IMR-90 (cell line): Measurements from ENCODE around the gene C10orf71. TPM values are rescaled to one million over a fixed set of nuclear protein-coding genes. Genes with fewer than 3 reads are reported as not detected.

Experiments used
- ATAC-seq: fragments of 200-7000 bp; cut with Tn5 transposase; 2 replicates; pipeline ENCODE4 v1.9.1; 2020; ENCODE audit warnings: low read depth, mild to moderate bottlenecking, moderate library complexity
- BruUV-seq: library from RNA; stranded (reverse); fragments of 400-500 nt; replicated peaks from 2 replicates; lab custom pipeline; 2021; lab: Mats Ljungman, UMichigan
- CTCF ChIA-PET: fragments of 300-600 bp; formaldehyde crosslinking; extraction: SDS; loops from one replicate; lab custom pipeline; 2021; ENCODE audit warnings: antibody characterized with exemption; lab: Yijun Ruan, JAX
- POLR2A ChIA-PET: fragments of 300-600 bp; sonication (Branson Sonifier 250); formaldehyde crosslinking; loops from one replicate; lab custom pipeline; 2022; ENCODE audit warnings: antibody characterized with exemption; ENCODE audit not compliant: unreplicated experiment; lab: Charles Lee
- DNase-seq: peaks from one replicate; pipeline ENCODE4 v3.0.0; 2013
- H2AFZ ChIP-seq: replicated peaks from 2 replicates; pipeline ENCODE3; 2013; ENCODE audit warnings: low read length, mild to moderate bottlenecking; ENCODE audit not compliant: poor library complexity
- H2AK5ac ChIP-seq: 2 replicates; pipeline ENCODE4 v1.6.1; 2013; ENCODE audit warnings: low read depth, low read length, inconsistent platforms
- H2AK9ac ChIP-seq: replicated peaks from 2 replicates; pipeline ENCODE3; 2013; ENCODE audit warnings: mild to moderate bottlenecking, low read depth, low read length, moderate library complexity; ENCODE audit not compliant: poor library complexity
- H2BK120ac ChIP-seq: 2 replicates; pipeline ENCODE4 v1.6.1; 2013; ENCODE audit warnings: low read depth, low read length, inconsistent platforms
- H2BK15ac ChIP-seq: 3 replicates; pipeline ENCODE4 v1.6.1; 2013; ENCODE audit warnings: low read depth, low read length, inconsistent platforms
- H2BK20ac ChIP-seq: 2 replicates; pipeline ENCODE4 v1.6.1; 2013; ENCODE audit warnings: low read depth, mild to moderate bottlenecking, inconsistent platforms, low read length, moderate library complexity
- H2BK5ac ChIP-seq: 2 replicates; pipeline ENCODE4 v1.6.1; 2013; ENCODE audit warnings: mild to moderate bottlenecking, low read depth, low read length, inconsistent platforms; ENCODE audit not compliant: poor library complexity, severe bottlenecking
- H3K14ac ChIP-seq: replicated peaks from 2 replicates; pipeline ENCODE4 v1.6.1; 2013; ENCODE audit warnings: low read depth, low read length, inconsistent platforms
- H3K18ac ChIP-seq: 2 replicates; pipeline ENCODE4 v1.6.1; 2013; ENCODE audit warnings: low read depth, low read length, control low read depth
- H3K23ac ChIP-seq: 2 replicates; pipeline ENCODE4 v1.6.1; 2013; ENCODE audit warnings: low read depth, low read length, inconsistent platforms
- H3K27ac ChIP-seq: 2 replicates; pipeline ENCODE4 v1.5.1; 2013; ENCODE audit warnings: mild to moderate bottlenecking, control low read depth, low read length; ENCODE audit not compliant: insufficient read depth
- H3K27me3 ChIP-seq: 2 replicates; pipeline ENCODE4 v1.6.1; 2013; ENCODE audit warnings: low read length; ENCODE audit not compliant: control insufficient read depth, insufficient read depth
- H3K36me3 ChIP-seq: 2 replicates; pipeline ENCODE4 v1.6.1; 2013; ENCODE audit warnings: low read length, mixed read lengths; ENCODE audit not compliant: control insufficient read depth, insufficient read depth
- H3K4ac ChIP-seq: 2 replicates; pipeline ENCODE4 v1.6.1; 2013; ENCODE audit warnings: low read depth, low read length, inconsistent platforms
- H3K4me1 ChIP-seq: 2 replicates; pipeline ENCODE4 v1.6.1; 2013; ENCODE audit warnings: low read length, mixed read lengths; ENCODE audit not compliant: control insufficient read depth, insufficient read depth
- H3K4me2 ChIP-seq: 2 replicates; pipeline ENCODE4 v1.6.1; 2013; ENCODE audit warnings: low read depth, mild to moderate bottlenecking, control low read depth, low read length, moderate library complexity
- H3K4me3 ChIP-seq: 2 replicates; pipeline ENCODE4 v1.5.1; 2013; ENCODE audit warnings: low read depth, mild to moderate bottlenecking, control low read depth, low read length, moderate library complexity; ENCODE audit not compliant: insufficient read depth
- H3K56ac ChIP-seq: 2 replicates; pipeline ENCODE4 v1.6.1; 2013; ENCODE audit warnings: low read length, inconsistent platforms; ENCODE audit not compliant: insufficient read depth; ENCODE audit errors: extremely low read depth
- H3K79me1 ChIP-seq, 2 experiments: 2 replicates each; pipeline ENCODE4 v1.6.1; 2013; ENCODE audit warnings: low read length in 2 of 2, inconsistent platforms in 1 of 2, low read depth in 1 of 2
- H3K9ac ChIP-seq: 2 replicates; pipeline ENCODE4 v1.6.1; 2013; ENCODE audit warnings: low read depth, low read length, control low read depth
- H3K9me1 ChIP-seq: 2 replicates; pipeline ENCODE4 v1.6.1; 2013; ENCODE audit warnings: low read length, inconsistent platforms; ENCODE audit not compliant: insufficient read depth
- H3K9me3 ChIP-seq: 2 replicates; pipeline ENCODE4 v1.6.1; 2013; ENCODE audit warnings: low read length; ENCODE audit not compliant: control insufficient read depth, insufficient read depth
- H4K20me1 ChIP-seq: 2 replicates; pipeline ENCODE4 v1.6.1; 2013; ENCODE audit warnings: low read length, inconsistent platforms; ENCODE audit not compliant: insufficient read depth
- H4K5ac ChIP-seq: 2 replicates; pipeline ENCODE4 v1.6.1; 2013; ENCODE audit warnings: mild to moderate bottlenecking, low read depth, low read length, control low read depth
- H4K8ac ChIP-seq, 2 experiments: 2 replicates each; pipeline ENCODE4 v1.6.1; 2013; ENCODE audit warnings: low read depth in 2 of 2, low read length in 2 of 2, control low read depth in 1 of 2, inconsistent platforms in 1 of 2
- H4K91ac ChIP-seq: 2 replicates; pipeline ENCODE4 v1.6.1; 2013; ENCODE audit warnings: low read depth, low read length, inconsistent platforms; ENCODE audit not compliant: insufficient read depth
- CEBPB ChIP-seq: IDR thresholded peaks from 2 replicates; pipeline ENCODE4 v1.6.1; 2012; ENCODE audit warnings: low read depth, low read length, improper control_type of control experiment
- CHD1 ChIP-seq: IDR thresholded peaks from 2 replicates; pipeline ENCODE4 v1.6.1; 2012; ENCODE audit warnings: low read depth, low read length, improper control_type of control experiment
- FOS ChIP-seq: fragments of 150-350 bp; IDR thresholded peaks from 2 replicates; pipeline ENCODE4 v1.6.1; 2016; ENCODE audit warnings: low read depth, low read length
- MAFK ChIP-seq: IDR thresholded peaks from 2 replicates; pipeline ENCODE4 v1.6.1; 2012; ENCODE audit warnings: low read depth, low read length, improper control_type of control experiment
- MAZ ChIP-seq: IDR thresholded peaks from 2 replicates; pipeline ENCODE4 v1.6.1; 2012; ENCODE audit warnings: low read depth, mild to moderate bottlenecking, low read length, improper control_type of control experiment, moderate library complexity, borderline replicate concordance
- MXI1 ChIP-seq: IDR thresholded peaks from 2 replicates; pipeline ENCODE4 v1.6.1; 2012; ENCODE audit warnings: low read depth, mild to moderate bottlenecking, low read length, moderate library complexity, borderline replicate concordance
- NFE2L2 ChIP-seq: fragments of 150-350 bp; IDR thresholded peaks from 2 replicates; pipeline ENCODE4 v1.6.1; 2016; ENCODE audit warnings: low read depth, mild to moderate bottlenecking, low read length
- POLR2A ChIP-seq: IDR thresholded peaks from 2 replicates; pipeline ENCODE4 v1.6.1; 2012; ENCODE audit warnings: mild to moderate bottlenecking, low read depth, low read length
- RAD21 ChIP-seq: IDR thresholded peaks from 2 replicates; pipeline ENCODE4 v1.6.1; 2012; ENCODE audit warnings: low read length, improper control_type of control experiment
- RCOR1 ChIP-seq: IDR thresholded peaks from 2 replicates; pipeline ENCODE4 v1.6.1; 2012; ENCODE audit warnings: mild to moderate bottlenecking, low read length, improper control_type of control experiment; ENCODE audit not compliant: insufficient replicate concordance
- SMC3 ChIP-seq: fragments of 150-350 bp; IDR thresholded peaks from 2 replicates; pipeline ENCODE4 v1.6.1; 2016; ENCODE audit warnings: low read depth, mild to moderate bottlenecking, antibody characterized with exemption, low read length, moderate library complexity
- WGBS, 2 experiments: methylation state at CpG; one replicate each; pipeline versions ENCODE4 v1.1.5 to v1.1.7; 2013; ENCODE audit warnings: missing lambda C conversion rate in 2 of 2; ENCODE audit not compliant: insufficient read length in 1 of 2; ENCODE audit errors: extremely low coverage in 2 of 2; 5-methylcytosine and 5-hydroxymethylcytosine counted together
- dilution Hi-C: fragments of 300-500 bp; cut with HindIII; formaldehyde crosslinking; loops from one replicate; pipeline ENCODE4 v1.14.3; 2018; ENCODE audit warnings: low sequenced_read_pairs; ENCODE audit not compliant: unreplicated experiment
- in situ Hi-C: fragments of 300-500 bp; cut with MboI; formaldehyde crosslinking; loops from 3 replicates; pipeline ENCODE4 v1.14.3; 2019; ENCODE audit warnings: low sequenced_read_pairs, inconsistent platforms, mixed read lengths
- intact Hi-C: fragments of 100-400 bp; cut with micrococcal nuclease; formaldehyde crosslinking; loops from 2 replicates; pipeline ENCODE4 v1.10.0; 2022
- polyA plus RNA-seq, 3 experiments: library from polyadenylated mRNA; depleted of rRNA; stranded (reverse); fragments of >200 nt; gene quantifications; 2 replicates each; pipeline ENCODE4 v1.2.3, GENCODE V29; 2012; ENCODE audit warnings: low replicate concordance in 1 of 3
- total RNA-seq: library from RNA; depleted of rRNA; stranded (reverse); fragments of >200 nt; gene quantifications from 2 replicates; pipeline ENCODE4 v1.2.3, GENCODE V29; 2012
- TF ChIP-seq, protein P1 (sequence below): fragments of 150-350 bp; IDR thresholded peaks from 2 replicates; pipeline ENCODE4 v1.6.1; 2016; ENCODE audit warnings: low read depth, mild to moderate bottlenecking, low read length, moderate library complexity, borderline replicate concordance
- TF ChIP-seq, protein P2 (sequence below): fragments of 150-350 bp; IDR thresholded peaks from 2 replicates; pipeline ENCODE4 v1.6.1; 2017; ENCODE audit warnings: mild to moderate bottlenecking, antibody characterized with exemption, low read length, low read depth
- TF ChIP-seq, protein P3 (sequence below): conservative IDR thresholded peaks from 2 replicates; pipeline ENCODE4 v1.5.1; 2012; ENCODE audit warnings: mild to moderate bottlenecking, low read depth, low read length, improper control_type of control experiment

Gene C10orf71
- total and polyA plus RNA-seq, 2 of the 4 experiments (the other 2 are of a cell fraction) = not detected

DNA sequence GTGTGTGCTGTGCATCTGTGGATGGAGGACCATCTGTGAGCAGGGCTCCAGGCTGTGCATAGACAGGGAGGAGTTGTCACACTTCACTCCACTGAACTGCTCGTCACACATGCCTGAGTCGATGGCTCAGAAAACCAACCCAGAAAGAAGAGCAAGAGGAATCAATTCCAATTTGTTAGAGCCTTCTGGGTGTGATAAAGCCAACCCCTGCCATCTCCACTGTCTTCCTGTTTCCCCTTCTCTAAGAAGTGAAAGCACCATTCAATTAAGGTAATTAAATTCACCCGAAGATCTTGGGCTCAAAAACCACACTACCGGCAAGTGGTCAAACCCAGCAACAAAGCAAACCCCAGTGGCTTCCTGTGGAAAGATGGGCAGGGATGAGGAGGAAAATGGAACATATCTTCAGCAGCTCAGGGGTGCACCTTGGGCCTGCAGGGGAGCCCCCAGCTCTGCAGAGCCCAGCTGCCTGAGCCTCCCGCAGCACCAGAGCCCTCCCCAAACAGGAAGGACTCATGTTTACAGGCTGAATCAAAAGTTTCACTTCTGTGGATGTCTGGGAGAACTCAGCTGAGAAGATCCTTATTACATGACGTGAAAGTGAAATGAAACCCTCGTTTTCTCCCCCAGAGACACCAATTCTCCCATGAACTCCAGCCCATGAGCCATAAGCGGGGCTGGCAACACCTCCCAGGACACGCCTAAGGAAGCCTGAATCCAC lies 10.9 kb downstream of the C10orf71 start:
- dilution Hi-C loops = no loop called here

More for the DNA sequence above, 10.9 kb downstream of the C10orf71 start:
- Histone ChIP-seq H3K14ac (no peak overlapping the region), H3K23ac (no peak overlapping the region), H3K4ac (no peak overlapping the region), H4K5ac (no peak overlapping the region), H3K36me3 (no peaks in the 10 kb centered on the region), H3K4me2 (no peak overlapping the region), H4K8ac (no peak overlapping the region), H2BK5ac (no peak overlapping the region), H3K9me3 (no peaks in the 10 kb centered on the region), H3K9ac (no peak overlapping the region), H3K4me3 (no peak overlapping the region), H2BK20ac (no peak overlapping the region), H4K20me1 (no peaks in the 10 kb centered on the region), H2AFZ (no peak overlapping the region), H2BK15ac (no peak overlapping the region), H3K27ac (no peak overlapping the region), H4K91ac (no peak overlapping the region), H2AK9ac (no peak overlapping the region), H3K79me1 (no peaks in the 10 kb centered on the region), H2BK120ac (no peak overlapping the region), H2AK5ac (no peak overlapping the region), H3K18ac (no peak overlapping the region), H3K56ac (no peak overlapping the region), H3K4me1 (no peaks in the 10 kb centered on the region), H3K27me3 (peaks cover 10% of the 10 kb centered on the region), H3K9me1 (peaks cover 3% of the 10 kb centered on the region; the same call in 1 of the 2 replicates)
- WGBS, 2 experiments = no CpG with 5 or more reads among the region's 9 CpGs
- in situ Hi-C loops (no loop called here), intact Hi-C loops (no loop called here)
- ATAC-seq (no peak), DNase-seq (no peak)
- POLR2A ChIA-PET = no interaction called here
- BruUV-seq = no TSS peak
- CTCF ChIA-PET = no interaction called here
- no peak for TF ChIP-seq RCOR1
- TF ChIP-seq SMC3 = no peak
- TF ChIP-seq, protein P1, sequence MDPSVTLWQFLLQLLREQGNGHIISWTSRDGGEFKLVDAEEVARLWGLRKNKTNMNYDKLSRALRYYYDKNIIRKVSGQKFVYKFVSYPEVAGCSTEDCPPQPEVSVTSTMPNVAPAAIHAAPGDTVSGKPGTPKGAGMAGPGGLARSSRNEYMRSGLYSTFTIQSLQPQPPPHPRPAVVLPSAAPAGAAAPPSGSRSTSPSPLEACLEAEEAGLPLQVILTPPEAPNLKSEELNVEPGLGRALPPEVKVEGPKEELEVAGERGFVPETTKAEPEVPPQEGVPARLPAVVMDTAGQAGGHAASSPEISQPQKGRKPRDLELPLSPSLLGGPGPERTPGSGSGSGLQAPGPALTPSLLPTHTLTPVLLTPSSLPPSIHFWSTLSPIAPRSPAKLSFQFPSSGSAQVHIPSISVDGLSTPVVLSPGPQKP = no peak
- no peak for TF ChIP-seq NFE2L2
- TF ChIP-seq CEBPB = no peak
- TF ChIP-seq RAD21 = no peak
- TF ChIP-seq POLR2A = no peak
- no peak for TF ChIP-seq FOS
- TF ChIP-seq MXI1 = no peak
- TF ChIP-seq, protein P2, sequence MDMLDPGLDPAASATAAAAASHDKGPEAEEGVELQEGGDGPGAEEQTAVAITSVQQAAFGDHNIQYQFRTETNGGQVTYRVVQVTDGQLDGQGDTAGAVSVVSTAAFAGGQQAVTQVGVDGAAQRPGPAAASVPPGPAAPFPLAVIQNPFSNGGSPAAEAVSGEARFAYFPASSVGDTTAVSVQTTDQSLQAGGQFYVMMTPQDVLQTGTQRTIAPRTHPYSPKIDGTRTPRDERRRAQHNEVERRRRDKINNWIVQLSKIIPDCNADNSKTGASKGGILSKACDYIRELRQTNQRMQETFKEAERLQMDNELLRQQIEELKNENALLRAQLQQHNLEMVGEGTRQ = no peak
- TF ChIP-seq CHD1 = no peak
- TF ChIP-seq, protein P3, sequence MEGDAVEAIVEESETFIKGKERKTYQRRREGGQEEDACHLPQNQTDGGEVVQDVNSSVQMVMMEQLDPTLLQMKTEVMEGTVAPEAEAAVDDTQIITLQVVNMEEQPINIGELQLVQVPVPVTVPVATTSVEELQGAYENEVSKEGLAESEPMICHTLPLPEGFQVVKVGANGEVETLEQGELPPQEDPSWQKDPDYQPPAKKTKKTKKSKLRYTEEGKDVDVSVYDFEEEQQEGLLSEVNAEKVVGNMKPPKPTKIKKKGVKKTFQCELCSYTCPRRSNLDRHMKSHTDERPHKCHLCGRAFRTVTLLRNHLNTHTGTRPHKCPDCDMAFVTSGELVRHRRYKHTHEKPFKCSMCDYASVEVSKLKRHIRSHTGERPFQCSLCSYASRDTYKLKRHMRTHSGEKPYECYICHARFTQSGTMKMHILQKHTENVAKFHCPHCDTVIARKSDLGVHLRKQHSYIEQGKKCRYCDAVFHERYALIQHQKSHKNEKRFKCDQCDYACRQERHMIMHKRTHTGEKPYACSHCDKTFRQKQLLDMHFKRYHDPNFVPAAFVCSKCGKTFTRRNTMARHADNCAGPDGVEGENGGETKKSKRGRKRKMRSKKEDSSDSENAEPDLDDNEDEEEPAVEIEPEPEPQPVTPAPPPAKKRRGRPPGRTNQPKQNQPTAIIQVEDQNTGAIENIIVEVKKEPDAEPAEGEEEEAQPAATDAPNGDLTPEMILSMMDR = no peak
- no peak for TF ChIP-seq MAZ
- no peak for TF ChIP-seq MAFK
